Epithelial cell of esophagus (primary cell): ENCODE measurements around the gene CEP112.

Source experiments
- DNase-seq: peaks from one replicate; pipeline ENCODE4 v3.0.0; 2010; ENCODE audit warnings: low read depth
- H3K4me3 ChIP-seq: 2 replicates; pipeline ENCODE4 v1.5.1; 2011; ENCODE audit warnings: mild to moderate bottlenecking, low read length, control low read depth
- CTCF ChIP-seq: IDR thresholded peaks from 2 replicates; pipeline ENCODE4 v1.5.1; 2011; ENCODE audit warnings: low read depth, mild to moderate bottlenecking, low read length, control low read depth, inconsistent platforms; ENCODE audit not compliant: insufficient read depth; ENCODE audit errors: missing control alignments

The CEP112 gene

GRCh38 chr17:65593855-65594845 lies 597.8 kb downstream of the CEP112 start:
- no peak for DNase-seq
- TF ChIP-seq CTCF = no peak
- no peak overlapping the region for H3K4me3 ChIP-seq

- no peak for TF ChIP-seq CTCF
- H3K4me3 ChIP-seq = no peak overlapping the region
- no peak for DNase-seq
These were observed 598.7 kb downstream of the CEP112 start for GRCh38 chr17:65593092-65593854.

GRCh38 chr17:65592125-65592965 lies 599.6 kb downstream of the CEP112 start:
- no peak for TF ChIP-seq CTCF
- DNase-seq = no peak

GRCh38 chr17:65589321-65589720 lies 602.6 kb downstream of the CEP112 start:
- no peak overlapping the region for H3K4me3 ChIP-seq
- TF ChIP-seq CTCF = no peak
- no peak for DNase-seq

More at GRCh38 chr17:65592125-65592965, 599.6 kb downstream of the CEP112 start:
- H3K4me3 ChIP-seq = no peak overlapping the region

- TF ChIP-seq CTCF = no peak
- DNase-seq = no peak
- H3K4me3 ChIP-seq = no peak overlapping the region
These were observed 603.6 kb downstream of the CEP112 start for GRCh38 chr17:65588181-65588808.

GRCh38 chr17:65587534-65588180 lies 604.3 kb downstream of the CEP112 start:
- H3K4me3 ChIP-seq = no peak overlapping the region
- DNase-seq = no peak
- no peak for TF ChIP-seq CTCF
